ENCODE measurements around the gene IGF1R.

Gene IGF1R

DNA sequence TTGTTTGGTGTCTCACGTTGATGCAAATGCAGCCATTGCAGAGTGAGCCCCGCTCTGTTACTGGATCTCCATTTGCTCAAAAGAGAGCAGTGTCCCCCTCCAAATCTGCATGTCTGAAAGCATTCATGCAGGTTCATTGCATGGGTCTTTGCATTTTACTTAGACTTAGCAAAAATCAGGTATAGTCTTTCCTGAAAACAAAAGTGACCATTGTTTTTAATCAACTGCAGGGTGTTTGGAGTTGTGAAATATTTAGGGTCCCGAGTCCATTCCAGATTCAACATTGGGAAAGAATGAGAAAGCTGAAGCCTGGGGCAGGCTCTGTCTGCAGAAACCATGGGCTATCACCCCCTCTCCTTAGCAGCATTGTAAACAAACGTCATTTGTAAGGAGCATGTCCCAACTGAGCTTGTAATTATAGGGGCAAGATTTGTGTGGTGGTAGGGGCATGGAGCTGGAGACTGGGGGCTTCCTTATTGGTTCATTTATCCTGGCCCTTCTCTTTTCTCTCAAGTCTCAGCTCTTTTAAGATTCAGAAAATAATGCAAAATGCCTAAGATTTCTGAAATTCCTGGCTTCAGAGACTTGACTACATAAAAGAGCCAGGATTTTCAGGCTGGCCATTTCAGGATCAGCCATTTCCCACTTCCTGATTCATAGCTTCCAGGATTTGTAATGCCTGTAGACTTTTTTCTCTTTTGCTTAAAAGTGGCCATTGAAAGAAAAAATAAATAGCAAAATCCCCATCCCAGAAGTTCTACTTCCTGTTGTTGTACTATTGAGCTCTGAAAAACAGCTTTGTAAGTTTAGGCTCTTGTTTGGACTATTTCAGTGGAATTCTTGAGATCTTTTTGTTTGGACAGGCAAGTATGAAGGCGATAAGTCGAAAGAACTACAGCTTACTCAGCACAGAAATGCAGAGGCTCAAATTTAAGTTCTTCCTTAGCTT, 23.0 kb downstream of the IGF1R start:
- DNase-seq (ENCODE audit: low read depth) = no peak

DNA sequence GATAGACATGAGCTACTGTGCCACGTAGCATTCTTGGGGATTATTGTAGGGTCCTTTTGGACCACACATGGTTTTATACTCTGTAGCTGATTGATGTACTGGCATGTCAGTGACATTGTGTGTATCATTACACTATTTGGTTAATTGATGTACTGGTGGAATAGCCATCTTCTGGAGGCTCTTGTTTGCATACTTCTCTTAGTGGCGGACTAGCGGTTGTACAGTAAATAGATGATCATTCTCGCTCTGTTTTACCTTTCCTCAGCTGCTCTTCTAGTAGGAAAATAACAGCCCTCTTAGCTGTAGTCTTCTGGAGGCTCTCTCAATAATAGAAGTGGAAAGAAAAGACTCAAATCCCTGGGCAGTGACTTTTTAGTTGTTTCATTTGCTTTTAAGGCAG, 24.8 kb downstream of the IGF1R start:
- no peak for DNase-seq (ENCODE audit: low read depth)

DNA sequence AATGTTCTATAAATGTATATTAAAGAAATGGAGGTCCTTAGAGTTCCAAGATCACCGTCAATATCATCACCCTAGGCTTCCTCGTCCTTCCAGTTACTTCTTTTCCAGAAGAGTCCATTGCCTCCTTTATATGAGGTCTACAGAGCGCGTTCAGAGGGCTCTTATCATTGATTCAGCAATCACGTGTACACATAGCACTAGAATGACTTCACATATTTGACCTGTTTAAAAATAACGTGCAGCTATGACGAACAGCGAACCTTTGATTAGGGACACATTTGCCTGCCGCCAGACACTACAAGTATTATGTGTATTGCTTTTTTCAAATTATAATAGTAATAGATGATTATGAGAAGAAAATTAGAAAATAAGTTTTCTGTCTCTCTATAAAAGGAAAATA, 26.0 kb downstream of the IGF1R start:
- no peak for DNase-seq (ENCODE audit: low read depth)

DNA sequence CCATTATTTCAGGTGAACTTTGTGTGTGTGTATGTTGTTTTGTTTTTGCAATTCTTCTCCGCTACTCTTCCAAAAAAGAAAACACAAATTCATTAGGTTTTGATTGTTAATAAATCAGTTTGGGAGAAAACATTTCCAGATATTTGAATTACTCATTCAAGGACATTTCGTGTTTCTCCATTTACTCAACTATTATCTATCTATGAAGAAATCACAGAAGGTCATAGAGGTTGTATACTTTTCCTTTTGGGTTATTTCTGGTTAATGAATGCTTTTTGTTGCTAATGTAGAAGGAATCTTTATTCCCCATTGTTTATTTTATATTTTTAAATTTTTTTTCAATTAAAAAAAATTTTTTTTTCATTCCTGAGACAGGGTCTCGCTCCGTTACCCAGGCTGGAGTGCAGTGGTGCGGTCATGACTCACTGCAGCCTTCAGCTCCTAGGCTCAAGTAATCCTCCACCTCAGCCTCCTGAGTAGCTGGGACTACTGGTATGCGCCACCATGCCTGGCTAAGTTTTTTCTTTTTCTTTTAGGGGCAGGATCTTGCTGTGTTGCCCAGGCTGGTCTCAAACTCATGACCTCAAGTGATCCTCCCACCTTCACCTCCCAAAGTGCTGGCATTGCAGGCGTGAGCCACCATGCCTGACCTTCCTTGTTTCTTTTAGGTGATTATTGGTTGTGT, 28.4 kb downstream of the IGF1R start:
- peak; percentile 28 for DNase-seq (ENCODE audit: low read depth)

DNA sequence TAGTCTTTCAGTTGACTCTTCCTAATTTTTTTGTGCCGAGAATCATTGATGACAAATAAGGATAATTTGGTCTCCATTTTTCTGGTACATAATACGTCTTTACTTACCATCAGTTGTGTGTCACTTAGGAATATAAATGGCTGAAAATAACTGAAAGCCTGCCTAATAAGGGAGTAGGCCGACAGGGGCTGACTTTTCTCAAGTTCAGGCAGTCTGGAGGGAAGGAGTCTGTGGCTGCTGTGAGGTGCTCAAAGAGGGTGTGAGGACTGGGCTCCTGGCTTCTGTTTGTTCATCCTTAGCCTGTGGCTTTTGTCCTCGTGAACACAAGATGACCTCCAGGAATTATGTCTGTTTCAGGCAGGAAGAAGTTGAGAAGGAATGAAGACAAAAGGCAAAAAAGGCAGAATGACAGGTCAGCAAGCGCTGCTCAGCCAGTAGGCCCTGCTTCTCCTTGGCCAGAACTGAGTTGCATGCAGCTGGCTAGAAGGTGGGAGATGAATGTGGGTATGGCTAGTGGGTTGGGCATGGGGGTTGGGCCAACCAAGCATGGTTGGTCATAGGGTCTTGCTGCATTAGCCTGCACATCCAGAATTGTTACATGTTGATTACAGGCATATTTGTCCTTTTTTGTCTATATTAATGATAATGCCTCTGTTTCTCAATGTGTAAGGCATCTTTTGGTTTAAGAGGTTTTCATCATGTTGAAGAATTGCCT, 29.2 kb downstream of the IGF1R start:
- no peak for DNase-seq (ENCODE audit: low read depth)

DNA sequence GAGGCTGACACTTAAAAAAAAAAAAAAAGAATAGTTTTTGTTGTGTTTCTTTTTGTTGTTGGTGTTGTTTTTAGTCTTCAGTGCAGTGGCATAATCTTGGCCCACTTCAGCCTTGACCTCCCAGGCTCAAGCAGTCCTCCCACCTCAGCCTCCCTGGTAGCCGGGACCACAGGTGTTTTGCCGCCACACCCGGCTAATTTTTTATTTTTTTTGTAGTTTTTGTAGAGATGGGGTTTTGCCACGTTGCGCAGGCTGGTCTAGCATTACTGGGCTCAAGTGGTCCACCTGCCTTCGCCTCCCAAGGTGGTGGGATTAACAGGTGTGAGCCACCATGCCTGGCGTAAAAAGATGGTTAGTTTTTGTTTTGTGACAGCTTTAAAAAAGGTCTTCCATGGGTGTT, 30.1 kb downstream of the IGF1R start:
- DNase-seq (ENCODE audit: low read depth) = no peak

DNA sequence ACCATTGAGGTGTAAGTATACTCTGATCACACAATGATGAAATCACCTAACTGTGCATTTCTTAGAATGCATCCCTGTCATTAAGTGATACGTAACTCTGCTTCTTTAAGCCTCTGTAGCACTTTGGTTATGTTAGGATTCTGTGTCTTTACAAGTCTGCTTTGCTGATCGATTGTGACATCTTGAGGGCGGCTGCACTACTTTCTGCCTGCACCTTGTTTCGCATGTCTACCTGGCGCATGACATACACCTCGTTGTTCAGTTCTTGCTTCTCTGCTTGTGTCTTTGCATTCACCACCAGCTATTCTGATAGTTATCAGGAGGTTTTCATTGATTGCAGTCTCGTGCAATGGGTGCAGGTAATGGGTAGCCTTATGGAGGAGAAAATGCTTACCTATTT, 32.7 kb downstream of the IGF1R start:
- DNase-seq (ENCODE audit: low read depth) = no peak

DNA sequence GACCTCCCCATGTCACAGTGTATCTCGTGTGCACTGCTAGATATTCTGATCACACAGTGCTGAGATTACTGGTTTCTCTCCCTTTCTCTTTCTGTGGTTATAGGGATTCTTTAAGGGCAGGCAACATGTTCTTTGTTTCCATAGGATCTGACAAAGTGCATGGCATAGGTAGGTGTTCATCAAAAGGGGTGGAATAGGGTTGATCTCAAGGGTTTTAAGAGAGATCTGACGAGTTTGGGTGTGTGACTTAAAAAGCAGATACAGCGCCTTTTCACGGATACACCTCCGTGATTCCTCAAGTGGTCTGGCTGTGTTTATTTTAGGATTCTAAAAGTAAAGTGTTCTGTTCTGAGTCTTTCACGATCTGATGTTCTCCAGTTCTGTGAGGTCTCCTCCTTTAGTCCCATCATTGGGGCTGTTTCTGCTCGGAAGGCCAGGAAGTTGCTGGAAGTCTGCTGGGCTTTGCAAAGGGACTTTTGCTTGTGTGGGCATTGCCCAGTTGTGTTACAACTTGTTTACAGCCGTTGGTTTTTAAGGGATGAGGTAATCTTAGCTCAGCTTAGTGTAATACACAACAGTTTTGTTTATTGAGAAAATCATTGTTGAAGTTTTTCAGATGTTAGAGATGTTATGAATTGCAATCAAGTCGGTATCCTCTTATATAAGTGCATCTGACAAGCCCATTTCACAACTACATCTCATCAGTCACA, 34.8 kb downstream of the IGF1R start:
- no peak for DNase-seq (ENCODE audit: low read depth)

GRCh38 chr15:98683831-98684230, 35.5 kb downstream of the IGF1R start:
- DNase-seq (ENCODE audit: low read depth) = no peak

GRCh38 chr15:98684436-98684835, 36.1 kb downstream of the IGF1R start:
- DNase-seq (ENCODE audit: low read depth) = peak; percentile 44

DNA sequence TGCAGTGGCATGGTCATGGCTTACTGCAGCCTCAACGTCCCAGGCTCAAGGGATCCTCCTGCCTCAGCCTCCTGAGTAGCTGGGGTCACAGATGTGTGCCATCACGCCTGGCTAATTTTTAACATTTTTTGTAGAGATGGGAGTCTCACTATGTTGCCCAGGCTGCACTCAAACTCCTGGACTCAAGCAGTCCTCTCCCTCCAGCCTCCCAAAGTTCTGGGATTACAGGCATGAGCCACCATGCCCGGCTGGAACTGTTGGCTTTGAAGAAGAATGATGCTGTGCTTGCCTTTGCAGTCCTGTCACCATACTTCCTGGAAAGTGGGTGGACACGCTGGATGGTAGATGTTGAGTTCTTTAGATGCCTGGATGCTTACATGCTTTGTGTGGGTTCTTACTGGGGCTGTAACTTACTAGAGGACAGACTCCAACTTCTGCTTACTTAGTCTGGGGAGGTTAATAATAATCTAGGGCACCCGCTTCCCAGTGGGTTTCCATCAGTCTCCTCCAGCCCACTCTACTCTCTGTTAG, 36.7 kb downstream of the IGF1R start:
- DNase-seq (ENCODE audit: low read depth) = no peak

- no peak for DNase-seq (ENCODE audit: low read depth)
Measured at GRCh38 chr15:98686983-98687382, 38.6 kb downstream of the IGF1R start.

GRCh38 chr15:98689431-98689861, 41.1 kb downstream of the IGF1R start:
- DNase-seq (ENCODE audit: low read depth) = peak; percentile 60

DNA sequence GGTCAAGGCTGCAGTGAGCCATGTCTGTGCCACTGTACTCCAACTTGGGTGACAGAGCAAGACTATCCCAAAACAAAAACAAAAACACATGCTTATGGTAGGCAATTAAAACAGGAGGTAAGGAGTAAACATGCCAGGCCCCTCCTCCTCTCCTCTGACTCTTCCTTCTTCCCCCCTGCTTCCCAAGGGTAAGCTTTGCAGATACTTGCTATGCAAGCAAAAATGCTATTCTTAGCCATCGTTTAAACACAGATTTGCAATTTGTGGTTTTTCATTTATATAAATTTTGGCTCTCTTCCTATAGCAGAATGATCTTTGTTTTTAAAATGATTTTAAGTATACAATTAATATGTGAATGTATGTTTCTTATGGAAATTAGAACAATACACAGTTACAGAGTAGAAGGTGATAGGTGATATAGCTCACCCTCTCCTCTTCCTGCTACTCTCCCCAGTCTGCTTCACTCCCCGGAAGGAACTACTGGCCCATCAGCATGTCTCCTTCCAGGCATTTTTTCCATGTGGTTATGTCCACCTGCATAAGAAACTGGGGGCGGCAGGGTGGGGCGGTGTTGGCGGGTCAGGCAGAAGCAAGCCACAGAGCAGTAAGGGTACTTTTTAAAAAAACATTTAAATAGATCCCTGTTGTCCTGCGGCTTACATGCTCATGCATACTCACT, 42.1 kb downstream of the IGF1R start:
- no peak for DNase-seq (ENCODE audit: low read depth)

GRCh38 chr15:98692213-98692612, 43.9 kb downstream of the IGF1R start:
- DNase-seq (ENCODE audit: low read depth) = no peak

- no peak for DNase-seq (ENCODE audit: low read depth)
Measured at GRCh38 chr15:98694161-98694560, 45.8 kb downstream of the IGF1R start.

- DNase-seq (ENCODE audit: low read depth) = no peak
Measured at GRCh38 chr15:98698792-98699191, 50.5 kb downstream of the IGF1R start.

- DNase-seq (ENCODE audit: low read depth) = no peak
Measured at GRCh38 chr15:98699591-98700424, 51.5 kb downstream of the IGF1R start.

- no peak for DNase-seq (ENCODE audit: low read depth)
Measured at GRCh38 chr15:98700519-98700918, 52.2 kb downstream of the IGF1R start.

DNA sequence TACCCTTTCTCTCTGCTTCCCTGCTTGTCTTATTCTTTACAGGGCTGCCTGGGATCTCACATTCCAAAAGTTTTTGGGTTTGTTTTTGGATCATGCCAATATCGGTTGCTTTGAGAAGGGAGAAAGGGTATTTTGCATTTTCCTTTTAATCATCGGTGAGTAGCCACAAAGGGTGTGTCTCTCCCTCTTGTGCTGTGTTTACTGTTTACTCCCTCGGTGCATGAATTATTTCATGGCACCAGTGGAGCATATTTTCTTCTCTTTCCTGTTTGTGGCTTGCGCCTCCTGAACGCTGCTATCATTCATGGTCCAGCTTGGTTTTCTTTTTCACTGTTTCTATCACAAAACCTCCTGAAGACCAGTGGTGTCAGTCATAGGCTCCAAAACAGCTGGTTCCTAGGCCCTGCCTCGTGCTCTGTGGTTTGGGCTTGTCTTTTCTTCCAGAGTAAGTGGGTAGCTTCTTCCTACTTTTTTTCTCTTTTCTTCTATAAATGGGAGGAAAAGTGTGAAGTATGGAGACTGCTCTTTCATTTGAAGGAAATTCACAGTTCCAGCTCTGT, 54.9 kb downstream of the IGF1R start:
- no peak for DNase-seq (ENCODE audit: low read depth)

Data from ELR (cell line).